PC-3 (cell line): ENCODE measurements around the gene CYLD.

Experiments
- CTCF ChIP-seq: fragments of 300-600 bp; sonication (generic); conservative IDR thresholded peaks from 2 replicates; pipeline ENCODE4 v1.5.1; 2017; ENCODE audit warnings: antibody characterized with exemption, low read depth, mild to moderate bottlenecking, low read length
- EZH2phosphoT487 ChIP-seq: fragments of 300-600 bp; sonication (generic); IDR thresholded peaks from 2 replicates; pipeline ENCODE4 v1.6.1; 2018; ENCODE audit warnings: mild to moderate bottlenecking, antibody characterized with exemption, low read length, borderline replicate concordance

- 0 out of 2 replicates have a peak, but pooled peaks have one; percentile 18 for TF ChIP-seq CTCF
- TF ChIP-seq EZH2phosphoT487: no peak
These were observed 98.2 kb downstream of the CYLD start for GRCh38 chr16:50839920-50840729.
